ENCODE data around the gene FRMPD4.

GRCh38 chrX:12322031-12322430 lies 183.8 kb downstream of the FRMPD4 start:
- TF ChIP-seq, protein P1, sequence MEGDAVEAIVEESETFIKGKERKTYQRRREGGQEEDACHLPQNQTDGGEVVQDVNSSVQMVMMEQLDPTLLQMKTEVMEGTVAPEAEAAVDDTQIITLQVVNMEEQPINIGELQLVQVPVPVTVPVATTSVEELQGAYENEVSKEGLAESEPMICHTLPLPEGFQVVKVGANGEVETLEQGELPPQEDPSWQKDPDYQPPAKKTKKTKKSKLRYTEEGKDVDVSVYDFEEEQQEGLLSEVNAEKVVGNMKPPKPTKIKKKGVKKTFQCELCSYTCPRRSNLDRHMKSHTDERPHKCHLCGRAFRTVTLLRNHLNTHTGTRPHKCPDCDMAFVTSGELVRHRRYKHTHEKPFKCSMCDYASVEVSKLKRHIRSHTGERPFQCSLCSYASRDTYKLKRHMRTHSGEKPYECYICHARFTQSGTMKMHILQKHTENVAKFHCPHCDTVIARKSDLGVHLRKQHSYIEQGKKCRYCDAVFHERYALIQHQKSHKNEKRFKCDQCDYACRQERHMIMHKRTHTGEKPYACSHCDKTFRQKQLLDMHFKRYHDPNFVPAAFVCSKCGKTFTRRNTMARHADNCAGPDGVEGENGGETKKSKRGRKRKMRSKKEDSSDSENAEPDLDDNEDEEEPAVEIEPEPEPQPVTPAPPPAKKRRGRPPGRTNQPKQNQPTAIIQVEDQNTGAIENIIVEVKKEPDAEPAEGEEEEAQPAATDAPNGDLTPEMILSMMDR (IDR thresholded peaks at IDR 0.05) = no peak
- TF ChIP-seq ZFX (IDR thresholded peaks at IDR 0.05; ENCODE audit: borderline replicate concordance) = no peak

Data from 22Rv1 (cell line).